Stimulated activated naive CD8-positive, alpha-beta T cell treated with anti-CD3 and anti-CD28 coated beads, Interleukin-15, Interleukin-2, amounts not matched to agents 100 U/mL and 50 U/mL, for 24 hours (primary cell): ENCODE results near the gene DNAJC1.
"Not testable (repeated sequence)": the region's sequence is repeated elsewhere in the genome, so short reads cannot be mapped to it uniquely, and the experiment has no call there.

Source experiments
- ATAC-seq: fragments of 150-1000 bp; cut with Tn5 transposase; one replicate; pipeline ENCODE4 v1.10.0; 2021
- DNase-seq: peaks from one replicate; pipeline ENCODE4 v3.0.0; 2021

The DNAJC1 gene

DNA sequence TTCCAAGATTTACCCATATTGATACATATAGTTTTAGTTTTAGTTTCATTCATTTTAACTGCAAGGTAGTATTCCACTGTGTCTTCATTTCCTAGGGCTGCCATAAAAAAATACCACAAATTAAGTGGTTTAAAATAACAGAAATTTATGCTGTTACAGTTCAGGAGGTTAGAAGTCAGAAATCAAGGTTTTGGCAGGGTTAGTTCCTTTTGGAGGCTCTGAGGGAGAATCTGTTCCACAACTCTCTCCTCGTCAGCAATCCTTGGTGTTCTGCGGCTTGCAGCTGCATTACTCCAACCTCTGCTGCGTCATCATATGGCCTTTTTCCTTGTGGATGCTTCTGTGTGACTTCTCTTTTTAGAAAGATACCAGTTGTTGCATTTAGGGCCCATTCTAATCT lies 176.2 kb downstream of the DNAJC1 start:
- DNase-seq (no peak), ATAC-seq (no peak)

DNA sequence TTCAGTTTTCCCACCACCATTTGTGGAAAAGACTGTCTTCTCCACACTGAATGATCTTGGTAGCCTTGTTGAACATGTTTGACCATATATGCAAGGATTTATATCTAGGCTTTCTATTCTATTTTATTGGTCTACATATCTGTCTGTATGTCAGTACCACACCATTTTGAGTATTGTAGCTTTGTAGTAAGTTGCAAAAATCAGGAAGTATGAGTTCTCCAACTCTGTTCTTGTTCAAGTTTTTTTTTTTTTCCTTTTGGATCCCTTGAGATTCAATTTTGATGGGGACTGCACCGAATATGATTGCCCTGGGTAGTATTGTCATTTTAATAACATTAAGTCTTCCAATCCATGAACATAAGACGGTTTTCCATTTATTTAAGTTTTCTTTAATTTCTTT lies 176.8 kb downstream of the DNAJC1 start:
- DNase-seq (no peak), ATAC-seq (no peak)

DNA sequence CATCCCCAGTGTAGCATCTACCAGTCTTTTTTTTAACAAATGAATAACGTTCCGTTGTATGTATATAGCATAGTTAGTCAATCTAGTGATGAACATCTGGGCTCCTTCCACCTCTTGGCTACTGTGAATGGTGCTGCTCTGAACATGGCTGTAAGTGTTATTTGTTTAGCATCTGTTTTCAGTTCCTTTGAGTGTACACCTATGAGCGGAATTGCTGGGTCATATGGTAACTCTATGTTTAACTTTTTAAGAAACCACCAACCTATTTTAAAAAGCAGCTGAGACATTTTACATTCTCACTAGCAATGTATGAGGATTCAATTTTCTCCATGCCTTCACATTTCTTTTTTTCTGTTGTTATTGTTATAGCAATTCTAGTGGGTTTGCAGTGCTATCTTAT lies 178.2 kb downstream of the DNAJC1 start:
- DNase-seq = no peak
- ATAC-seq = no peak

DNA sequence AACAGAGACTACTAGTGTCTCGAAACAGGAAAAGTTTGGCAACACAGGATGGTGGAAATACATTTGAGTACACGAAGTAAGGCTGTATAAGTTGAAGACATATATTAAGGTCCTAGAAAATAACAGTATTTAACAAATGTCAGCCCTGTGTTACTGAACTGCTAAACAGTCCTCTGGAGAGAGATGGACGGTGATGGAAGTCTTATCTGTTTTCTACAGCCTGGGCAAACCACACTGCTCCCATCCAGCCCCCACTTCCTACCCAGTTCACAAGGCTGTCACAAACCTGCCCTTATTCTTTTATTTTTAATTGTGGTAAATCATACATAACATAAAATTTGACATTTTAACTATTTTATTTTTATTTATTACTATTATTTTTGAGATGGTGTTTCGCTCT lies 179.1 kb downstream of the DNAJC1 start:
- no peak for ATAC-seq
- DNase-seq = no peak

DNA sequence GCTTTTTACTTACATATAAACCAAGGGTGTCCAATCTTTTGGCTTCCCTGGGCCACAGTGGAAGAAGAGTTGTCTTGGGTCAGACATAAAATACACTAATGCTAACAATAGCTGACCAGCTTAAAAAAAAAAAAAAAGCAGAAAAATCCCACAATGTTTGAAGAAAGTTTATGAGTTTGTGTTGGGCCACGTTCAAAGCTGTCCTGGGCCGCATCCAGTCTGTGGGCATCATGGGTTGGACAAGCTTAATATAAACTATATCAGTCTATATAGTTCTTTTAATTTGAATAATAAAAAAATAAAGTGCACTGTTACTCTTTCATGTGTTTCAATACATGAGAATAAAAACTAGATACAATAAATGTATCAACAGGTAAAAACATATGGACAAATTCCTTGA lies 179.9 kb downstream of the DNAJC1 start:
- DNase-seq (no peak), ATAC-seq (no peak)

DNA sequence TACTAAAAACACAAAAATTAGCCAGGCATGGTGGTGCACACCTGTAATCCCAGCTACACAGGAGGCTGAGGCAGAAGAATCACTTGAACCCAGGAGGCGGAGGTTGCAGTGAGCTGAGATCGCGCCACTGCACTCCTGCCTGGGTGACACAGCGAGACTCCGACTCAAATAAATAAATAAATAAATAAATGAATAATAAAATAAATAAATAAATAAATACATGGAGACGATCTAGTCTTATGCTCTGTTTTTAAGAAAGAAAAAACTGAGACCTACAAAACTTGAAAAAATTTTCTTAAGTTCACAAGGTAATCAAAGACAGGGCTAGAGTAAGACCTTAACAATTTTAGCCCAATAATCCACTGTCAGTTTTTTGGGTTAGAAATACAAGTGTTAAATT lies 181.3 kb downstream of the DNAJC1 start:
- not testable (repeated sequence) for ATAC-seq, DNase-seq

DNA sequence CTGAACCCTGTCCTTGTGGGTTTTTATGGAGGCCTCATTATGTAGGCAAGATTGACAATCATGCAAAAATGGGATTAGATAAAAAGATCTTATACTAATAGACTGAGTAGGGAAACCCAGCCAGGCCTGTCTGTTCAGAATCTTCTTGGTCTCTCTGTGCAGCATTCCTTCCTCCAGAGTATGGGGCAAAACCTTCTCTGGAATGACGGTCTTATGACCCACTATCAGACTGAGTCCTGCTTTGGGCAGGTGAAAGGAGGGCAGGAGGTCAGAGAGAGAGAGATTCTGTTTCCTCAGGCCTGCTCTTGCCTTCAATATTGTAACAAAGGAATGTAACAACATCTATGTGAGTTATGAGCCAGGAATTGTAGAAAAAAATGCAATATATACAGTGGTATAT lies 182.6 kb downstream of the DNAJC1 start:
- ATAC-seq (no peak), DNase-seq (no peak)

DNA sequence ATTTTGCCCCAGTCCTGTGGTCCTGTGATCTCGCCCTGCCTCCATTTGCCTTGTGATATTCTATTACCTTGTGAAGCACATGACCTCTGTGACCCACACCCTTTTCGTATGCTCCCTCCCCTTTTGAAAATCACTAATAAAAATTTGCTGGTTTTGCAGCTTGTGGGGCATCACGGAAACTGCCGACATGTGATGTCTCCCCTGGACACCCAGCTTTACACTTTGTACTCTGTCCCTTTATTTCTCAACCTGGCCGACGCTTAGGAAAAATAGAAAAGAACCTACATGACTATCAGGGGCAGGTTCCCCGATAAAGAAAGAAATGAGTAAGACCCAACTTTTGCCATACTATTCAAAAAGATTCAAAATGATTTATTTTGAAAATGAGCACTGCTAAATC lies 185.1 kb downstream of the DNAJC1 start:
- not testable (repeated sequence) for ATAC-seq, DNase-seq

DNA sequence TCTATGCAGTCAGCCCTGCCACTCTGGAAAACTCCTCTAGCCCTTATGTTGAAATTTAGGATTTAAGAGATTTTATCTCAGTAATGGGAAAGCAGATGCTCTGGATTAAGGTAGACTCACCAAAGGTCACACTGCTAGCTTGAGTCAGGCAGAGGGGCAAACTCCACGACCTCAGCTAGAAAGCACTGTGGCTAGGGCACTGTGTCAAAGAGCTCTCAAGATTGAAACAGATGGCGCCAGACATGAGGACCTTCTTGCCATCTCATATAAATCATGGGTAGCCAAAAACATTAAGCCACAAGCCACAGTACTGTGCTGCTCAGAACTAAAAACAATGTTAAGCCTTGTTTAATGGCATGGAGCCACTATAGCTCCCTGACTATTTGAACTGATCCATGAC lies 188.7 kb downstream of the DNAJC1 start:
- DNase-seq (no peak), ATAC-seq (no peak)

DNA sequence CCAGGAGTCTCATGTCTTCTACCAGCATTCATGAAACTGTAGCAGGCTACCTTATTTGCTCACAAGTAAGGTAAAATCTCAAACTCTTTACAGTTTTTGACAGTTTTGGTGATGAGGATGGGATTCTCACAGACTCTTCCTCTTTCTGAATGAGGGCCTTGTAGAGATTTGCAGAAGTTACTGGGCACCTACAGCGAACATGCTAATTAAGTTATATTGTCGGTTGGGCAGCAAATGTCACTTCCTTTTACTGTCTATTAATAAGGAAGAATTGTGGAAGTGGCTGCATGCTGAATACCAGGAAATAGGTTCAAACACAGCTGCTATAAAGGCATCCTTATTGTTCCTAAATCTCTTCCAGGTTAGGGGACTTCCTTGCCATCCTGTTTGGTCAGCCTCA lies 189.6 kb downstream of the DNAJC1 start:
- ATAC-seq = no peak
- DNase-seq = no peak

DNA sequence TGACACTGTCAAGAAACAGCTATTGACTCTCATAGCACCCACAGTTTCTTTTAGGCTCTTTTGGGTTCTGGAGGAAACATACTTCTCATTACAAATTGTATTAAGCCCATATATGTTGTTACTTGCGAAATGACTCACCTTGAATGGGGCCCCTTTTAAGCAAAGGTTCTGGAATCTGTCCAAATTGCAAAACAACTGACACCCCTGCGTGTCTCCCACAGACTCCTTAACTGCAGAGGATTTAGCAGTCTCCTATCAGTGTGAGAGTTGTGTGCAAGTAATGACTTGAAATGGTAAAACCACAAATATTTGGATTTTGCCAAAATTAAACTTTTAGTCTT lies 192.3 kb downstream of the DNAJC1 start:
- no peak for ATAC-seq
- no peak for DNase-seq

DNA sequence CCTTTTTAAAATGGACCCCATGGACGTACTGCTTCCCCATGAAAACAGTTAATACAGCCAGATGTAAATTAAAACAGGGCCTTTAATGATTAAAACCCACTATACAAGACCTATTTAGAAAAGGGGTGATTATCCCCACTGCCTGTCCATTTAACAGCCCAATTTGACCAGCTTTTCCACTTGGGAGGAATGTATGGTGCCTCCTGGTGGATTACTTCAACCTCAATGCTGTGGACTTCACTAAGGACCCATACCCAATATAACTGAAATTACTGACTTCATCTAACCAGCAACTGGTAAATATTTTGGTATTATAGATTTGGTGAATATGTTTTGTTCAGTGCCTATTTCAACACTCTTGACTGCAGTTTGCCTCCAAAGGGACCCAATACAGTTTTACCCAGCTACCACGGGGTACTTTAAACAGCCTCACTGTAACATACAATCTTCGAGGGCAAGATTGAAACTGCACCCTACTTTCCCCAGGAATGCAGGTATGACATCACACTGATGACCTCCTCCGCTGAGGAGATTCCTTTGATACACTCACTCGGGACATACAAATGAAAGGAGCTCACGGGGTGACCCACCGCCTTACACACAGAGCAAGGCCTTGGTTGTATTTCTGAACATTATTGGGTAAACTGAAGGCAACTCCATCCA lies 192.8 kb downstream of the DNAJC1 start:
- ATAC-seq (no peak), DNase-seq (no peak)

DNA sequence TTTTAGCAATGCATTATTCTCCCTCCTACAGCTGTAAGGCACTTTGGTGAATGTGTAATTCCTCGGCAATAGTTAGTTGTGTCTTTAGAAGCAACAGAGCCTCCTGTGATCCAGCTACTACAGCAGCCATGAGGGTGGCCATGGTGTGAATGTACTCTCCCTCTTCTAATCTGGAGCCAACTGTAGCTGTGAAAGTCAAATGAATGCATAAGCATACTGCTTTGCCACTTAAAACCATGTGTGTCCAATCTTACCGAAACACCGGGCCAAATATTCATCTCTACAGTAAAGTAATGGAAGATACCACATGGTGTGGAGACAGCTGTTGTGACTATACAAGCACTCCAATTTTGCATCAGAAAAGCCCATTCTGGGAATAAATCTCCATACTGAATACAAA lies 195.0 kb downstream of the DNAJC1 start:
- no peak for ATAC-seq
- DNase-seq = no peak

DNA sequence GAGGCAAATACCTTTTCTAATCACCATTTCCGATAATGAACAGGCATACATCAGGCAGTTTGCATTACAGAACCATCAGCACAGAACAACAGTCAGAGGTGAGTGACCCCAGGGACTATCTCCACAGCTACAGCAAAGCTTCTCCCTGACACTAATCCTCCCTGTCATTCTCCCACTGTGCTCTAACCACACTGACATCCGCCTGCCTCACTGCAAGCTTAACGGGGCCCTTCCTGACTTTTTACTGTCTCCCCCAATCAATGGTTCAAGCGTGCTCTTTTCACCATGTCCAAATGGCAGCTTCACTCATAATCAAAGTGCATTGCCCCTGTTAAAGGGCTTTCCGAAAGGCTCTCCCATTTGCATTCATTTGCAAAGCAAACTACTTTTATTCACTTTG lies 196.3 kb downstream of the DNAJC1 start:
- no peak for DNase-seq
- no peak for ATAC-seq

DNA sequence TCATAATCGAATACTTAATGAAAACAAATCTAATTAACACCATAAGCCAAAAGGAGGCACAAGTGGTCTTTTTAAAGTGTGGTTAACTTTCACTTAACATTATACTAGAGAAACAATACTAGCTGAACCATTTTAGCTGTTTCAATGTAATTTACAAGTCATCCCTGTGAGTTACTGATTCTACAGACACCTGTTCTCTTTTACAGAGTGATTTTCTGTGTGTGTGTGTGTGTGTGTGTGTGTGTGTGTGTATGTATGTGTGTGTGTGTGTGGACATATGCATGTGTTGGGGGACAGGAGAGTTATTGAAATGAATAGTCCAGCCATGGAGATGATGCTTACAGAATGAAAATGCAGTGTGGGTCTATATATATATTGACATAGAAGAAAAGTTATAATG lies 200.2 kb downstream of the DNAJC1 start:
- DNase-seq (no peak), ATAC-seq (no peak)

DNA sequence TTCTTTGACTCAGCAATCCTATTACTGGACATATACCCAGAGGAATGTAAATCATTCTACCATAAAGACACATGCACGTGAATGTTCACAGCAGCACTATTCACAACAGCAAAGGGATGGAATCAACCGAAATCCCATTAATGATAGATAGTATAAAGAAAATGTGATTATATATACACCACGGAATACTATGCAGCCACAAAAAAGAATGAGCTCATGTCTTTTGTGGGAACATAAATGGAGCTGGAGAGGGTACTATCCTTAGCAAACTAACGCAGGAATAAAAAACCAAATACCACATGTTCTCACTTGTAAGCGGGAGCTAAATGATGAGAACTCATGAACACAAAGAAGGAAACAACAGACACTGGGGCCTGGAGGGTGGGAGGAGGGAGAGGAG lies 201.9 kb downstream of the DNAJC1 start:
- DNase-seq (no peak), ATAC-seq (no peak)

DNA sequence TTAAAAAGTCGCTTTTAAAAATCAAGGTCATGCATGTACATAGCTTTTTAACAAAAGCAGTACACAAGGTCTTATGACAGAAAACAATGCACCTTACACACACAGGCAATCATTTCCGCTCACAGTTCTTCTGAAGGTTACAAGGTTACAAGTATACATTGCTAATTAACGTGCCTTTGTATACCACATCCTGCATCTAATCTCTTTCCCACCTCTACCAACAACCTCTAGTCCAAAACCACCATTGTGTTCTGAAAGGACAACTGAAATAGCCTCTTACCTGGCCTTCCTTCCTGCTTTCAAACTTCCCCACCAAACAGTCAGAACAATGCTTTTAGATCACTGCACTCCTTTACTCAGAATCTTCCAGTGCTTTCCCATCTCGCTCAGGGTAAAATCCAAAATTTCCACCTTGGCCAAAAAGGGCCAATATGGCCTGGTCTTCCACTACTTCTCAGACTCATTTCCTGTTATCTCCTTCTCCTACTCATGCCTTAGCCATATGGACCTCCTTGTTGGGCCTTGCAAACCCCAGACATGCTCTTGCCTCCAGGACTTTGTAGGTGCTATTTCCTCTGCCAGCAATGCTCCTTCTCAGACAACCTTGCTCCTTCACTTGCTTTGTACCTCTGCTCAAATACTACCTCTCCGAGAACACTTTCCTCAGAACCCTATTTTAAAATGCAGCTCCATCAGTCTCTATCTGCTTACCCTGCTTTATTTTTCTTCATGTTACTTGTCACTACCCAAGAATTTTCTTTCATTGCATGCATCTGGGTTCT lies 205.4 kb downstream of the DNAJC1 start:
- DNase-seq = no peak
- no peak for ATAC-seq

DNA sequence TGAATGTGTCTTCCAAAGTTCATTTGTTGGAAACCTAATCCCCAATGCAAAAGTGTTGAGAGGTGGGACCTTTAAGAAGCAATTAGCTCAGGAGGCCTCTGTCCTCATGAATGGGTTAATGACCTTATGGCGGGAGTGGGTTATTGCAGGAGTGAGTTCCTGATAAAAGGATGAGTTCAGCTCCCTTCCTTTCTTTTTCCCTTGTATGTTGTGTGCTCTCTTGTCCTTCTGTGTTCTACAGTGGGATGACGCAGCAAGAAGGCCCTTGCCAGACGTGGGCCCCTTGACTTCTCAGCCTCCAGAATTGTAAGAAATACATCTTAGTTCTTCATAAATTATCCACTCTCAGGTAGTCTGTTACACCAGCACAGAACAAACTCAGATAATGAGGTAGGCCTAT lies 206.0 kb downstream of the DNAJC1 start:
- DNase-seq (no peak), ATAC-seq (no peak)

DNA sequence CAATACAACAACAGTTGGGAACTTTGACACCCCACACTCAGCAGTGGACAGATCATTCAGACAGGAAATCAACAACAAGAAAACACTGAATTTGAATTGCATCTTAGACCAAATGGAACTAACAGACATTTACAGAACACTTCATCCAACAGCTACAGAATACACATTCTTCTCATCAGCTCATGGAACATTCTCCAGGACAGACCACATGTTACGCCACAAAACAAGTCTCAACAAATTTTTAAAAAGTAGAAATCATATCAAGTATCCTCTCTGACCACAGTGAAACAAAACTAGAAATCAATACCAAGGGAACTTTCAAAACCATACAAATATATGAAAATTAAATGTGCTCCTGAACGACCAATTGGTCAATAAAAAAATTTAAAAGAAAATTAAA lies 212.3 kb downstream of the DNAJC1 start:
- DNase-seq (no peak), ATAC-seq (no peak)

DNA sequence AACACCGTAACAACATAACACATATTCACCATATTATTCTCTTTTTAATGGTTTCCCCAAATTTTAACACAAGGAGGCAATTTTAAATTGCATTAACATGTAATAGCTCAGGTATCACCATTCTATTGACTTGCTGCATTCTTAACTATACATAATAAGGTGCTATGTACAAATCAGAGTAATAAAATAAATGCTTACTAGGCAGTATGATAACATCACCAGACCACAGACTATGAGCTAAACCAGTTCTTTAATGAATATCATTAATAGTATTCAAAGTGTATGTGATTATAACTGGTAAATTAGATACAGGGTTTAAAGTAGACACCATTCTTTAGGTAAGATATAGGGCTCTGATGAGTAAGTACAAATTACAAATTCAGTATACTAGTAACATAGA lies 226.6 kb downstream of the DNAJC1 start:
- ATAC-seq (no peak), DNase-seq (no peak)

DNA sequence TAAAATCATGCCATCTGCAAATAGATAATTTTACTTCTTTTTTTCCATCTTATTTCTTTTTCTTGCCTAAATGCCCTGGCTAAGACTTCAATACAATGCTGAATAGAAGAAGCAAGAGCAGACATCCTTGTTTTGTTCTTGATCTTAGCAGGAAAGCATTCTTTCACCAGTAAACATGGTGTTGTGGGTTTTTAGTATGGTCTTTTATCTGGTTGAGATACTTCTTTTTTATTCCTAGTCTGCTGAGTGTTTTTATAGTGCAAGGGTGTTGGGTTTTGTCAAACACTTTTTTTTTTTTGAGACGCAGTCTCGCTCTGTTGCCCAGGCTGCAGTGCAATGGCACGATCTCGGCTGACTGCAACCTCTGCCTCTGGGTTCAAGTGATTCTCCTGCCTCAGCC lies 232.3 kb downstream of the DNAJC1 start:
- DNase-seq = no peak
- ATAC-seq = no peak

DNA sequence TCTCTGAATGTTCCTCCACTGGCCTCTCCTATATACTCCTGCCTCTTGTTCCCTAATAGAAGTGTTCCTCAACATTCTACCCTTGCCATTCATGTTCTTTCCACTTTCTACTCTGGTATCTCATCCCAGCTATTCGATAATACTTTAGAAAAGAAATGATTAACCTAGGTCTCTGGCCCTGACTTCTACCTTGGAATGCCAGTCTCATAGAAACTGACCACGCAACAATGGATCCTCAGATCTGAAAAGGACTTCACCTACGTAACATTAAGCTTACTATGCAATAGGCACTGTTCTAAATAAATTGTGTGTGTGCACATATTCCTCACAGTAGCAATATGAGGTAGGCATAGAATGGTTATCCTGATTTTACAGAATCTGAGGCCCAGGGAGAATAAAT lies 234.5 kb downstream of the DNAJC1 start:
- ATAC-seq (no peak), DNase-seq (no peak)

DNA sequence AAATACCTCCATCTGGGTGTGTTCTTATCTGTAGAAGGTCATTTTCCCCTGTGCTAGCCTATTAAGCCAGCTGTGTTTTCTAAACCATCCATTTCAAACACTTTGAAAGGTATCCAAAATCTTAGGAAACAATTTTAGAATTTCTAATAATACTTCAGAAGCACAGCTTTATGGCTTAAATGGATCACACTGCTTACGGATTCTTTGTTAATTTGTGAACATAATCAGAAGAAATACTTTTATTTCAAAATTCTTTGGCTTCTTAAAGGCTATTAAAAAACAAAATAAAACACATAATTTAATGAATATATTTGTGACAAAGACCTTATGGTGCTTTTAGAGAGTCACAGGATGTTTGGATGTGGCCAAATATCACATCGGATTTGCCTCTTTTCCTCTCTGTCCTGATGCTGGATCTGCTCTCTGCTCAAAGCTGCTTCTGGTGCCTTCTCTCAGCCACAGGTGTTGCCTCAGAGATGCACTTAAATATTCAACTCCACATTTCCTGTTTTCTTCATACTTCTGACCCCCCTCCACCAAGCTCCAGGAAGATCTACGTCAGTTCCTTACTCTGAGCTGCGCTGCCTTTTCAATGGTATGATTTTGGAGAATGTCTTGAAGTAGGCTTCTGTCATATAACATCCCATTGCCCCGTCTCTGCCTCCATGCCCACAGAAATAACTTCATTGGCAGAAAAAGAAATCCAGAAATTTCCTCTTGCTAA lies 238.9 kb downstream of the DNAJC1 start:
- no peak for DNase-seq

DNA sequence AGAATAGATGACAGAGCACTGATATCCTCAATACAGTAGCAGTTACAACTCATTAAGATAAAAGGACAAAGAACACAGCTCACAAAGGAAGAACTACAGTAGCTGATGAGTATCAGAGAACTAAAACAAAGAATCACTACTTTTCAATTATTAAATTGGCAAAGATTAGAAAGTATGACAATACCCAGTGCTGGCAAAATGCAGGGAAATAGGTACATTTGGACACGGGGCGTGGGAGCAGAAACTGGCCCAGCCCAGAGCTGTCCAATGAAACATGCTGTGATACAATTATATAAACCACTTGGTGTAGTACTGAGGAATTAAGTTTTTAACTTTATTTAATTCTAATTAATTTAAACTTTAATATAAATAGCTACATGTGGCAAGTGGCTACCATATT lies 243.2 kb downstream of the DNAJC1 start:
- ATAC-seq (no peak), DNase-seq (no peak)

More for the DNA sequence above, 238.9 kb downstream of the DNAJC1 start:
- ATAC-seq = no peak
